B cell (primary cell): ENCODE data around the gene CRABP1. TPM values are rescaled to one million over a fixed set of nuclear protein-coding genes. Genes with fewer than 3 reads are reported as not detected.

Experiments
- ATAC-seq: fragments of 200-7000 bp; cut with Tn5 transposase; one replicate; pipeline ENCODE4 v1.10.0; 2021; ENCODE audit warnings: low read depth, mild to moderate bottlenecking, moderate number of reproducible peaks, moderate library complexity
- CTCF ChIA-PET: fragments of 350-600 bp; sonication (Branson Sonifier 250); formaldehyde crosslinking; loops from one replicate; lab custom pipeline; 2021; ENCODE audit warnings: antibody characterized with exemption, inconsistent platforms; lab: Charles Lee
- POLR2A ChIA-PET: fragments of 350-600 bp; sonication (Branson Sonifier 250); formaldehyde crosslinking; loops from one replicate; lab custom pipeline; 2021; ENCODE audit warnings: antibody characterized with exemption; lab: Charles Lee
- DNase-seq: peaks from one replicate; pipeline ENCODE4 v3.0.0; 2013
- H2AFZ ChIP-seq: 2 replicates; pipeline ENCODE4 v1.6.1; 2012; ENCODE audit warnings: mild to moderate bottlenecking, low read depth, low read length; ENCODE audit not compliant: insufficient read depth, poor library complexity, severe bottlenecking
- H3K27ac ChIP-seq, 2 donors: 1 replicate in 1 of 2; 2 replicates in 1 of 2; pipeline ENCODE4 v1.5.1; 2012 to 2013; ENCODE audit warnings: low read length in 2 of 2, mild to moderate bottlenecking in 2 of 2, moderate library complexity in 1 of 2
- H3K27me3 ChIP-seq, 4 experiments: fragments of 200-600 bp in 1 of 4; sonication (generic) in 1 of 4; replicated peaks in 1 of 4; 1 replicate in 2 of 4; 2 replicates in 2 of 4; pipeline versions ENCODE4 v1.6.1 to v1.7.0; 2013 to 2016; ENCODE audit warnings: low read length in 3 of 4, mild to moderate bottlenecking in 2 of 4, mixed read lengths in 1 of 4, moderate library complexity in 1 of 4; ENCODE audit not compliant: insufficient read depth in 4 of 4, control insufficient read depth in 3 of 4; ENCODE audit errors: control extremely low read depth in 1 of 4
- H3K36me3 ChIP-seq, 2 experiments: replicated peaks in 1 of 2; 1 replicate in 1 of 2; 2 replicates in 1 of 2; pipeline versions ENCODE4 v1.6.1 to v1.7.1; 2013; ENCODE audit warnings: low read length in 1 of 2; ENCODE audit not compliant: insufficient read depth in 2 of 2, control insufficient read depth in 1 of 2; ENCODE audit errors: control extremely low read depth in 1 of 2, extremely low read depth in 1 of 2
- H3K4me1 ChIP-seq, 2 donors: fragments of 200-600 bp in 1 of 2; sonication (generic) in 1 of 2; 1 replicate in 1 of 2; 2 replicates in 1 of 2; pipeline versions ENCODE4 v1.5.1 to v1.6.1; 2013 to 2017; ENCODE audit warnings: low read length in 2 of 2; ENCODE audit not compliant: control insufficient read depth in 2 of 2, insufficient read depth in 2 of 2
- H3K4me2 ChIP-seq: replicated peaks from 2 replicates; pipeline ENCODE3; 2012; ENCODE audit warnings: mild to moderate bottlenecking, low read depth, low read length; ENCODE audit not compliant: poor library complexity, severe bottlenecking
- H3K4me3 ChIP-seq, 5 experiments: fragments of 200-600 bp in 1 of 5; sonication (generic) in 1 of 5; 1 replicate in 3 of 5; 2 replicates in 2 of 5; pipeline versions ENCODE4 v1.5.1 to v1.7.0; 2011 to 2016; ENCODE audit warnings: low read length in 4 of 5, mild to moderate bottlenecking in 4 of 5, low read depth in 2 of 5, control low read depth in 1 of 5, moderate library complexity in 1 of 5; ENCODE audit not compliant: insufficient read depth in 1 of 5; ENCODE audit errors: control extremely low read depth in 1 of 5, extremely low read depth in 1 of 5
- H3K79me2 ChIP-seq: fragments of 200-600 bp; sonication (generic); one replicate; pipeline ENCODE4 v1.6.0; 2016; ENCODE audit warnings: low read length; ENCODE audit not compliant: control insufficient read depth, insufficient read depth
- H3K9ac ChIP-seq: fragments of 200-600 bp; sonication (generic); 2 replicates; pipeline ENCODE4 v1.6.1; 2017; ENCODE audit warnings: mild to moderate bottlenecking, low read length, moderate library complexity
- H3K9me3 ChIP-seq, 3 donors: one replicate each; pipeline versions ENCODE4 v1.6.1 to v1.7.1; 2013; ENCODE audit warnings: low read length in 2 of 3; ENCODE audit not compliant: control insufficient read depth in 2 of 3, insufficient read depth in 1 of 3; ENCODE audit errors: control extremely low read depth in 1 of 3
- H4K20me1 ChIP-seq: 2 replicates; pipeline ENCODE4 v1.6.0; 2012; ENCODE audit warnings: mild to moderate bottlenecking, low read length; ENCODE audit not compliant: insufficient read depth, control insufficient read depth, poor library complexity, severe bottlenecking
- H3K27ac Mint-ChIP-seq: one replicate; pipeline ENCODE4 v1.8.0; 2021; ENCODE audit warnings: mixed read lengths
- H3K27me3 Mint-ChIP-seq: one replicate; pipeline ENCODE4 v1.8.0; 2021; ENCODE audit warnings: mixed read lengths
- H3K4me1 Mint-ChIP-seq: one replicate; pipeline ENCODE4 v1.8.0; 2021; ENCODE audit warnings: mixed read lengths
- H3K4me3 Mint-ChIP-seq: one replicate; pipeline ENCODE4 v1.8.0; 2021; ENCODE audit warnings: mixed read lengths
- H3K9me3 Mint-ChIP-seq: one replicate; pipeline ENCODE4 v1.8.0; 2022; ENCODE audit warnings: mixed read lengths; ENCODE audit not compliant: insufficient read depth
- EZH2 ChIP-seq: IDR thresholded peaks from 2 replicates; pipeline ENCODE4 v1.6.1; 2012; ENCODE audit warnings: borderline replicate concordance, low read depth, mild to moderate bottlenecking, moderate library complexity, low read length; ENCODE audit not compliant: insufficient read depth, poor library complexity, severe bottlenecking
- WGBS: methylation state at CpG from one replicate; pipeline ENCODE4 v1.1.5; 2013; ENCODE audit warnings: missing lambda C conversion rate; ENCODE audit not compliant: insufficient coverage; 5-methylcytosine and 5-hydroxymethylcytosine counted together
- intact Hi-C: fragments of 100-400 bp; cut with micrococcal nuclease; formaldehyde crosslinking; loops from one replicate; pipeline ENCODE4 v1.10.0; 2022
- polyA plus RNA-seq: library from polyadenylated mRNA; depleted of rRNA; stranded (reverse); fragments of >200 nt; gene quantifications from 2 replicates; pipeline ENCODE4 v1.2.3, GENCODE V29; 2012
- total RNA-seq, 2 donors: library from RNA; stranded (reverse); fragments of 120-200 nt in 1 of 2; gene quantifications; 1 replicate in 1 of 2; 2 replicates in 1 of 2; pipeline versions ENCODE4 v1.2.3 to v1.2.4, GENCODE V29; 2013 to 2022
- TF ChIP-seq, protein P1 (sequence below): fragments of 200-600 bp; IDR thresholded peaks from one replicate; pipeline ENCODE4 v1.8.0; 2022; ENCODE audit warnings: antibody characterized with exemption, mild to moderate bottlenecking

Gene CRABP1
- total and polyA plus RNA-seq, 2 donors (not counting 1 experiment from before 2014, with no cell fraction given): not detected

DNA sequence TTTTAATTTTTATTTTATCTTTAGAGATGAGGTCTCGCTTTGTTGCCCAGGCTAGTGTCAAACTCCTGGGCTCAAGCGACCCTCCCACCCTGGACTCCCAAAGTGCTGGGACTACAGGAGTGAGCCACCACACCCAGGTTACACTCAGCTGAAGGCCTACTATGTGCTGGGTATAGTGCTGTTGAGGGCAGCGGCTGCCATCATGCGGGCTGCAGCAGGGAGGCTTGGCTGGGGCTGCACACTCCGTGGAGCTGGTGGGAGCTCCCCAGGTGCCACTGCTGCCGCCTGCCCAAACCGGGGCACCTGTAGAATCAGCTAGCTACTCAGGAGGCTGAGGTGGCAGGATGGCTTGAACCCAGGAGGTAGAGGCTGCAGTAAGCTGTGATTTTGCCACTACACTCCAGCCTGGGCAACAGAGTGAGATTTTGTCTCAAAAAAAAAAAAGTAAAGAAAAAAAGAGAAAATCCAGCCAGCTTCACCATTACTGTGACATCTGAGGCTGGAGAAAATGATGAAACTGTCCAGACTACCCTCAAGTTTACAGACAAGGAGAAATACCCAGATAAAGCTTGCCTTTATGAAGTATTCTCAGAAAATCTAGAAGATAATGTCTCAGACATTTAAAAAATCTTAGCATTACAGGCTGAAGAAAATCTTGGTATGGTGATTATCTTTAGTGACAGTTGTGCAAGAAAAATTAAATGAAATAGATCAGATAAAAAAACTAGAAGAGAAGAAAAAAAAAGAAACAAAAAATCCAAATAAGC, 42.1 kb downstream of the CRABP1 start:
- ChIA-PET POLR2A (no interaction called here), CTCF (no interaction called here)
- Histone ChIP-seq H3K36me3 (no peaks in the 10 kb centered on the region), H3K79me2 (no peaks in the 10 kb centered on the region), H3K27me3 (peaks cover 0 to 16% (median 4%) of the 10 kb centered on the region in 4 experiments), H3K27ac (no peak overlapping the region), H4K20me1 (no peaks in the 10 kb centered on the region), H2AFZ (no peak overlapping the region), H3K4me1 (no peaks in the 10 kb centered on the region), H3K9me3 (no peaks in the 10 kb centered on the region), H3K9ac (no peak overlapping the region), H3K4me3 (no peak overlapping the region), H3K4me2 (no peak overlapping the region)
- TF ChIP-seq, protein P1, sequence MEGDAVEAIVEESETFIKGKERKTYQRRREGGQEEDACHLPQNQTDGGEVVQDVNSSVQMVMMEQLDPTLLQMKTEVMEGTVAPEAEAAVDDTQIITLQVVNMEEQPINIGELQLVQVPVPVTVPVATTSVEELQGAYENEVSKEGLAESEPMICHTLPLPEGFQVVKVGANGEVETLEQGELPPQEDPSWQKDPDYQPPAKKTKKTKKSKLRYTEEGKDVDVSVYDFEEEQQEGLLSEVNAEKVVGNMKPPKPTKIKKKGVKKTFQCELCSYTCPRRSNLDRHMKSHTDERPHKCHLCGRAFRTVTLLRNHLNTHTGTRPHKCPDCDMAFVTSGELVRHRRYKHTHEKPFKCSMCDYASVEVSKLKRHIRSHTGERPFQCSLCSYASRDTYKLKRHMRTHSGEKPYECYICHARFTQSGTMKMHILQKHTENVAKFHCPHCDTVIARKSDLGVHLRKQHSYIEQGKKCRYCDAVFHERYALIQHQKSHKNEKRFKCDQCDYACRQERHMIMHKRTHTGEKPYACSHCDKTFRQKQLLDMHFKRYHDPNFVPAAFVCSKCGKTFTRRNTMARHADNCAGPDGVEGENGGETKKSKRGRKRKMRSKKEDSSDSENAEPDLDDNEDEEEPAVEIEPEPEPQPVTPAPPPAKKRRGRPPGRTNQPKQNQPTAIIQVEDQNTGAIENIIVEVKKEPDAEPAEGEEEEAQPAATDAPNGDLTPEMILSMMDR: no peak
- TF ChIP-seq EZH2: no peak
- WGBS: 98% methylated on average over 5 of the region's 7 CpGs
- H3K4me3 Mint-ChIP-seq: no peak overlapping the region
- no peaks in the 10 kb centered on the region for H3K9me3 Mint-ChIP-seq
- H3K4me1 Mint-ChIP-seq: no peaks in the 10 kb centered on the region
- DNase-seq (no peak), ATAC-seq (no peak)
- H3K27ac Mint-ChIP-seq: no peak overlapping the region
- intact Hi-C loops: no loop called here
- peaks cover 44% of the 10 kb centered on the region for H3K27me3 Mint-ChIP-seq

DNA sequence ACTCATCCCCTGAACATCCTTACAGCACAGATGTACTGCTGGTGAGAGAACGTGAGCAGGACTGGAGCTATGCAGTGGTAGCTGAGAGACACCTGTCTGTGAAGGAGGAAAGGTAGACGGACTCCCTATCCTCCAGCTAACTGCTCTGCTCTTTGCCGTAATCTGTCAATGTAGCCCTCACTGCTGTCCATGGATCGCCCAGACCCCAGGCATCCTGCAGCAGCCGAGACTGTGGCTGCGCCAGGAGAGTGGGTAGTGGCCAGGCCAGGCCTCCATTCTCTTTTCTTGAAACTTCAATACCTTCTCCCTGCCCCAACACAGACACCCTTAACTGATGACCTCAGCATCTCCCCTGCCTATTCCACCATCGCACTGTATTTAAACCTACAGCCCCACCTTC, 44.5 kb downstream of the CRABP1 start:
- ChIA-PET POLR2A (no interaction called here), CTCF (no interaction called here)
- WGBS: 94% methylated on average over 5 of the region's 7 CpGs
- H3K4me3 ChIP-seq: no peak overlapping the region
- no peaks in the 10 kb centered on the region for H3K9me3 ChIP-seq
- ATAC-seq: no peak
- TF ChIP-seq, protein P1: no peak
- no peak for TF ChIP-seq EZH2
- peaks cover 0 to 16% (median 4%) of the 10 kb centered on the region in 4 experiments for H3K27me3 ChIP-seq
- Mint-ChIP-seq H3K27ac (no peak overlapping the region), H3K9me3 (no peaks in the 10 kb centered on the region), H3K4me3 (no peak overlapping the region), H3K27me3 (peaks cover 50% of the 10 kb centered on the region), H3K4me1 (no peaks in the 10 kb centered on the region)
- no peaks in the 10 kb centered on the region for H4K20me1 ChIP-seq
- H3K4me2 ChIP-seq: no peak overlapping the region
- H2AFZ ChIP-seq: no peak overlapping the region
- no peaks in the 10 kb centered on the region for H3K36me3 ChIP-seq
- no peaks in the 10 kb centered on the region for H3K79me2 ChIP-seq
- no peak overlapping the region for H3K27ac ChIP-seq
- H3K9ac ChIP-seq: no peak overlapping the region
- no peaks in the 10 kb centered on the region for H3K4me1 ChIP-seq
- DNase-seq: no peak
- intact Hi-C loops: no loop called here
